Pancreas (tissue), 10 donors: ENCODE data around the gene C6orf132. TPM values are rescaled to one million over a fixed set of nuclear protein-coding genes. Genes with fewer than 3 reads are reported as not detected.

Source experiments
- ATAC-seq, 4 donors: fragments of 200-7000 bp; cut with Tn5 transposase; one replicate each; pipeline versions ENCODE4 v1.8.0 to v1.9.1; 2020; ENCODE audit warnings: mild to moderate bottlenecking in 4 of 4, moderate library complexity in 4 of 4
- DNase-seq, 6 donors: peaks; one replicate each; pipeline ENCODE4 v3.0.0-alpha.2; 2020
- FAIRE-seq: peaks from 2 replicates; lab custom pipeline; 2012; peaks lifted over from hg19 to GRCh38; lab: Jason Lieb, UNC
- H3K27ac ChIP-seq, 4 donors: fragments of 200-600 bp; sonication (generic); 1 replicate in 3 of 4; 2 replicates in 1 of 4; pipeline versions ENCODE4 v1.5.0 to v1.8.0; 2020
- H3K27me3 ChIP-seq, 4 donors: fragments of 200-600 bp; one replicate each; pipeline ENCODE4 v1.8.0; 2021
- H3K36me3 ChIP-seq, 3 donors: fragments of 200-600 bp; sonication (generic) in 1 of 3; one replicate each; pipeline versions ENCODE4 v1.5.0 to v1.8.0; 2020 to 2021
- H3K4me1 ChIP-seq, 3 donors: fragments of 200-600 bp; one replicate each; pipeline ENCODE4 v1.8.0; 2021
- H3K4me3 ChIP-seq, 4 donors: fragments of 200-600 bp; sonication (generic) in 2 of 4; one replicate each; pipeline versions ENCODE4 v1.5.0 to v1.8.0; 2020 to 2021
- H3K9me3 ChIP-seq, 4 donors: fragments of 200-600 bp; one replicate each; pipeline ENCODE4 v1.8.0; 2021
- CTCF ChIP-seq, 4 donors: fragments of 200-600 bp; sonication (generic) in 3 of 4; IDR thresholded peaks; one replicate each; pipeline versions ENCODE4 v1.5.0 to v1.8.0; 2021; ENCODE audit warnings: antibody characterized with exemption in 4 of 4
- WGBS, 2 donors: extraction: QIAGEN DNeasy Blood & Tissue Kit; methylation state at CpG; one replicate each; pipeline ENCODE4 v1.1.7; 2013; 5-methylcytosine and 5-hydroxymethylcytosine counted together
- intact Hi-C, 3 donors: fragments of 100-400 bp; cut with DNase I; formaldehyde crosslinking; loops; one replicate each; pipeline versions ENCODE4 v1.11.1 to v1.14.2; 2022
- polyA plus RNA-seq, 2 donors: library from polyadenylated mRNA; stranded (reverse); fragments of 200-250 nt; gene quantifications; one replicate each; pipeline ENCODE4 v1.2.3, GENCODE V29; 2013
- total RNA-seq, 6 donors: library from RNA; stranded (reverse); fragmentation: NEBNext Ultra II Directional in 4 of 6; extraction: Animal tissue kit (Norgen Biotek cat#: 25700) in 4 of 6; gene quantifications; one replicate each; pipeline versions ENCODE4 v1.2.1 to v1.2.4, GENCODE V29; 2021 to 2023
- donor health status: healthy with polysubstance abuse.
- donor health status: DM: no; HTN: no; CAD: no; lungs with moderate emphysema.
- donor health status: DM: no; HTN: no; CAD: no.
- donor health status: control.
- donor health status: control.
- donor health status: Bipolar disorder and iron deficiency.
- donor health status: DM: yes; HTN: yes; CAD: no.
- donor health status: DM: no; HTN: no; CAD: no.
- donor health status: DM: no; HTN: no; CAD: no.
- donor health status: DM: yes; HTN: yes; CAD: no.

C6orf132 gene
- total and polyA plus RNA-seq, 8 donors = 6.1 to 21.6 (median 15.5) TPM

- Histone ChIP-seq H3K4me3 (no peak overlapping the region), H3K27me3 (no peaks in the 10 kb centered on the region), H3K27ac (no peak overlapping the region), H3K4me1 (peaks cover 0 to 8% (median 4%) of the 10 kb centered on the region in 3 donors), H3K36me3 (peaks cover 0 to 10% (median 0%) of the 10 kb centered on the region in 3 donors), H3K9me3 (no peaks in the 10 kb centered on the region)
- 82 to 84% methylated on average over 8 of the region's 8 CpGs for WGBS, 2 donors
- no peak for TF ChIP-seq CTCF (IDR thresholded peaks at IDR 0.05)
- peak in 1 of 6 donors; percentile 18 for DNase-seq
- ATAC-seq = no peak
- intact Hi-C loops = no loop called here
- no peak for FAIRE-seq
Measured at GRCh38 chr6:42101186-42101657, 41.2 kb downstream of the C6orf132 start.

GRCh38 chr6:42100029-42100901, 42.2 kb downstream of the C6orf132 start:
- H3K9me3 ChIP-seq = no peaks in the 10 kb centered on the region
- 54 to 61% methylated on average over 14 of the region's 14 CpGs for WGBS, 2 donors
- ATAC-seq (peak; percentile 56 to 66 (median 62)), DNase-seq (peak in 3 of 6 donors; percentile 12 to 49 (median 38)), FAIRE-seq (no peak)
- H3K27ac ChIP-seq = peak overlapping the region in 3 of 4 donors; percentile 22 to 67 (median 60)
- peaks cover 0 to 9% (median 0%) of the 10 kb centered on the region in 3 donors for H3K36me3 ChIP-seq
- H3K4me3 ChIP-seq = no peak overlapping the region
- no peak for TF ChIP-seq CTCF (IDR thresholded peaks at IDR 0.05)
- H3K4me1 ChIP-seq = peaks cover 0 to 8% (median 4%) of the 10 kb centered on the region in 3 donors
- no peaks in the 10 kb centered on the region for H3K27me3 ChIP-seq
- intact Hi-C loops = no loop called here

DNA sequence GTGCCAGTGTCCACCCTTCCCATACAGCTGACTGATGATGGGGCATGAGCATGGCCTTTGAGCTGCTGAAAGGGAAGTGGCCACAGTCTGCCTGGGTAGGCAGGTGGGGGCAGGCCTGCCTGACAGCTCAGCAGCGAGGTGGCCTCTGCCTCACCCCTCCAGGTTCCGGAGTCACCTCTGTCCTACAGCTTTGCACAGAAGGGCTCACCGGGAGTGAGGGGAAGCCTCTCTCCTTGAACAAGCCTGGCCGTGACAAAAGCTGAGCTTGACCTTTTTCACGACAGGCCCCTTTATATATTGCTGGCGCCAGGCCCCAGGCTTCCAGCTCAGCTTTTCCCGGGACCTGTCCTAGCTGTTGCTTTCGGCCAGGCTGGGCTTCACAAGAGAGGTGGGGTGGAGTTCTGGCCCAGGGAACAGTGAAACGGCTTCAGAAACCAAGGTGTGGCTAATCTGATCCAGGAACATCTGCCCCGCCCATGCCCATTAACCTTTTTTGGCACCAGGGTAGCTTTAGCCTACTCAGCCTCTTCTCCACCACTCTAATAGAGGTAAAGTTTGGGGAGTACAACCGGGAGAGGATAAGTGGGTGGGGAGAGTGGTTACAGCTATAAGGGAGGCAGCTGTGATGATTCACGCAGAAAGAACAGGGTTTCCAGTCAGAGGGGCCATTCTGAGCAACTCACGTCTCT, 42.9 kb downstream of the C6orf132 start:
- ATAC-seq (peak; percentile 51 to 71 (median 66)), DNase-seq (peak in 5 of 6 donors; percentile 39 to 50 (median 46)), FAIRE-seq (no peak)
- no peak overlapping the region for H3K4me3 ChIP-seq
- 29 to 30% methylated on average over 13 of the region's 13 CpGs for WGBS, 2 donors
- H3K27ac ChIP-seq = peak overlapping the region in 2 of 4 donors; percentile 60 to 67
- no peak for TF ChIP-seq CTCF (IDR thresholded peaks at IDR 0.05)
- peaks cover 0 to 2% (median 0%) of the 10 kb centered on the region in 3 donors for H3K36me3 ChIP-seq
- intact Hi-C loops = no loop called here
- H3K27me3 ChIP-seq = no peaks in the 10 kb centered on the region
- peaks cover 0 to 8% (median 4%) of the 10 kb centered on the region in 3 donors for H3K4me1 ChIP-seq
- H3K9me3 ChIP-seq = no peaks in the 10 kb centered on the region

DNA sequence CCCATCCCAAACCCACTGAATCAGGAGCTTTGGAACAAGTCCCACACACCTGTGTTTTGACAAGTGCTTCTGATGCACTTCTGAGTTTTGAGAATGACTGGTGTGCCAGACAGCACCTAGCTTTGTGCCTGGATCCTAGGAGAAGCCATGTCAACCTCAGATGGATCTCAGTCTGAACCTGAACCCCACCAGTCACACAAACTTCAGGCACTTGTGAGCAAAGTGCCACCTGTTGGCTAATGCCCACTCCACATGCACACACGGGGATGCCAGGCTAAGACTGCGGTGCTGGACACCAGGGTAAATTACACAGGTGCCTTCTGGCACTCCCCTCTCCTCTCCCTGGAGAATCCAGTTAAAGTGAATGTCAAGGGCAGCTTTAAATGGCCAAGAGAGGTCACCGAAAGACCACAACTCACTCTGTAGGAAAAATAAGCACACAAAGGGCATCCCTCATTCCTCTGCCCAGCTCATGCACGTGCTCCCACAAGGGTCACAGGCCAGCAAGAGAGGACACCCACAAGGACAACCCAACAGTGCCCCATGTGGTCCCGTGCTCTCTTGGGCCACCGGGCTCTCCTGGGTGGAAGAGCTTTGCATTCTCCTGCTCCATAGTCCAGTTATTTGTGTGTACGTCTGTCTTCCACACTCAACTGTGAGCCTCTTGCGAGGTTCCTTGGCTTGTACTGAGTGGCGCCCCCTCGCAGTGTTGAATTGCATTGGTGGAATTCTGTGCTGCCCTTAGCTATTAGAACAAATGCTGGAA, 46.5 kb downstream of the C6orf132 start:
- H3K4me1 ChIP-seq = peaks cover 4 to 15% (median 9%) of the 10 kb centered on the region in 3 donors
- no peak overlapping the region for H3K27ac ChIP-seq
- WGBS, 2 donors = 43% methylated on average over 10 of the region's 10 CpGs
- H3K27me3 ChIP-seq = no peaks in the 10 kb centered on the region
- H3K36me3 ChIP-seq = no peaks in the 10 kb centered on the region
- no peak for TF ChIP-seq CTCF (IDR thresholded peaks at IDR 0.05)
- peak in 1 of 4 donors; percentile 1 for ATAC-seq
- no peak overlapping the region for H3K4me3 ChIP-seq
- no peak for FAIRE-seq
- H3K9me3 ChIP-seq = no peaks in the 10 kb centered on the region
- no peak for DNase-seq
- intact Hi-C loops = no loop called here
